ENCODE results near the gene FNDC11. TPM values are rescaled to one million over a fixed set of nuclear protein-coding genes. Genes with fewer than 3 reads are reported as not detected.

Gene FNDC11
- total RNA-seq, 4 donors from 2014 or later: not detected

DNA sequence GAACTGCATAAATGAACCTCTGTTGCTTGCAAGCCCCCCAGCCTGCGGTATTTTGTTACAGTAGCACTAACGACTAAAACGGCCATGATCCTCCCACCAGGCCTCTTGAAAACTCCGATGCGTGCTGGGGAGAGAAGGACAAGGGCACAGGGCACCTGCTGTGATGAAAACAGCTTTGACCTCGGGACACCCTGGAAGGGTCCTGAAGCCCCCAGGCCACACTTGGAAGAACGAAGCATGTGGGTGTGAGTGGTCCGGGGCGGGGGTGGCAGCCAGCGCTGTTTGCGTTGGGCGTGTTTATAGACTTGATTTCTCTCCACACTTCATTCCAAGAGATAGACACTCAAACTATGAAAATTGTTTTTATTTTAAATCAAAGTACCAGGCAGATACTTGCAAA is 33.3 kb downstream of the FNDC11 start:
- no peak overlapping the region for H3K27ac ChIP-seq
- H3K36me3 ChIP-seq: peaks cover 0 to 17% (median 4%) of the 10 kb centered on the region in 4 donors
- H3K4me1 ChIP-seq: no peaks in the 10 kb centered on the region
- in situ Hi-C loops (cut with MboI; ENCODE audit: low pct_ligation_motif_present in 1 of 4, low pct_unique_long_range_greater_than_20kb in 1 of 4, low sequenced_read_pairs in 3 of 4): no loop called here
- H3K4me3 ChIP-seq: no peak overlapping the region
- no peaks in the 10 kb centered on the region for H3K9me3 ChIP-seq
- no peak for DNase-seq
- intact Hi-C loops (cut with DNase I; ENCODE audit: low total_unique reads): no loop called here
- H3K27me3 ChIP-seq: no peaks in the 10 kb centered on the region
- 92 to 94% methylated on average over 4 to 12 of the region's 12 CpGs for WGBS, 2 donors (ENCODE audit: low coverage in 1 of 2)
- TF ChIP-seq POLR2AphosphoS5 (IDR thresholded peaks at IDR 0.05): no peak
- no peak for TF ChIP-seq POLR2A (IDR thresholded peaks at IDR 0.05)
- no peak for TF ChIP-seq EP300 (IDR thresholded peaks at IDR 0.05; ENCODE audit: low read depth)
- TF ChIP-seq CTCF (IDR thresholded peaks at IDR 0.05): no peak

- Histone ChIP-seq H3K27me3 (no peaks in the 10 kb centered on the region), H3K9me3 (no peaks in the 10 kb centered on the region), H3K4me3 (no peak overlapping the region), H3K36me3 (peaks cover 0 to 18% (median 4%) of the 10 kb centered on the region in 4 donors), H3K27ac (no peak overlapping the region), H3K4me1 (no peaks in the 10 kb centered on the region)
- 71 to 100% methylated on average over 1 to 19 of the region's 19 CpGs for WGBS, 2 donors (ENCODE audit: low coverage in 1 of 2)
- intact Hi-C loops (cut with DNase I; ENCODE audit: low total_unique reads): no loop called here
- in situ Hi-C loops (cut with MboI; ENCODE audit: low pct_ligation_motif_present in 1 of 4, low pct_unique_long_range_greater_than_20kb in 1 of 4, low sequenced_read_pairs in 3 of 4): no loop called here
- no peak for TF ChIP-seq EP300 (IDR thresholded peaks at IDR 0.05; ENCODE audit: low read depth)
- no peak for TF ChIP-seq CTCF (IDR thresholded peaks at IDR 0.05)
- no peak for TF ChIP-seq POLR2AphosphoS5 (IDR thresholded peaks at IDR 0.05)
- TF ChIP-seq POLR2A (IDR thresholded peaks at IDR 0.05): no peak
- no peak for DNase-seq
Measured at GRCh38 chr20:63587776-63588591, 34.0 kb downstream of the FNDC11 start.

DNA sequence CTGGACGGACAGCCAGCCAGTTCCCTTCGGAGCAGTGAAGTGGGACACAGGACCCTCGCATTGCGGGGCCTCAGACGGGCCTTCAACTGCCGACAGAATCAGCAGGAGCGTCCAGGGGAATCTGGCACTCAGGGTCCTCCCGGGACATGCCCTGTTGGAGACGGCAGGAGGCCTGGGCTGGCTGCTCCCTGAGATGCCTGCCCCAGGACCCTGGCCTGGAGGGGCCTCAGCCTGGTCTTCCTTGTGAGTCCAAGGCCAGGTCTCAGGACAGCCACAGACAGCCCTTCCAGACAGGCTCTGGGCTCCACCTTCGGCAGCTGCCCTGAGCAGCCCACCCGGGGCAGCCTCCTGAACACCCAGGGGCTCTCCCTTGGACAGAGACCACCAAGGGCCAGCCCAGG is 34.7 kb downstream of the FNDC11 start:
- Histone ChIP-seq H3K4me1 (no peaks in the 10 kb centered on the region), H3K4me3 (no peak overlapping the region), H3K27me3 (no peaks in the 10 kb centered on the region), H3K36me3 (peaks cover 0 to 18% (median 4%) of the 10 kb centered on the region in 4 donors), H3K9me3 (no peaks in the 10 kb centered on the region), H3K27ac (no peak overlapping the region)
- intact Hi-C loops (cut with DNase I; ENCODE audit: low total_unique reads): no loop called here
- in situ Hi-C loops (cut with MboI; ENCODE audit: low pct_ligation_motif_present in 1 of 4, low pct_unique_long_range_greater_than_20kb in 1 of 4, low sequenced_read_pairs in 3 of 4): no loop called here
- TF ChIP-seq POLR2AphosphoS5 (IDR thresholded peaks at IDR 0.05): no peak
- TF ChIP-seq POLR2A (IDR thresholded peaks at IDR 0.05): no peak
- no peak for TF ChIP-seq CTCF (IDR thresholded peaks at IDR 0.05)
- TF ChIP-seq EP300 (IDR thresholded peaks at IDR 0.05; ENCODE audit: low read depth): no peak
- WGBS, 2 donors (ENCODE audit: low coverage in 1 of 2): 84% methylated on average over 11 of the region's 11 CpGs; no CpG with 5 or more reads in 1 of the 2 donors
- no peak for DNase-seq

DNA sequence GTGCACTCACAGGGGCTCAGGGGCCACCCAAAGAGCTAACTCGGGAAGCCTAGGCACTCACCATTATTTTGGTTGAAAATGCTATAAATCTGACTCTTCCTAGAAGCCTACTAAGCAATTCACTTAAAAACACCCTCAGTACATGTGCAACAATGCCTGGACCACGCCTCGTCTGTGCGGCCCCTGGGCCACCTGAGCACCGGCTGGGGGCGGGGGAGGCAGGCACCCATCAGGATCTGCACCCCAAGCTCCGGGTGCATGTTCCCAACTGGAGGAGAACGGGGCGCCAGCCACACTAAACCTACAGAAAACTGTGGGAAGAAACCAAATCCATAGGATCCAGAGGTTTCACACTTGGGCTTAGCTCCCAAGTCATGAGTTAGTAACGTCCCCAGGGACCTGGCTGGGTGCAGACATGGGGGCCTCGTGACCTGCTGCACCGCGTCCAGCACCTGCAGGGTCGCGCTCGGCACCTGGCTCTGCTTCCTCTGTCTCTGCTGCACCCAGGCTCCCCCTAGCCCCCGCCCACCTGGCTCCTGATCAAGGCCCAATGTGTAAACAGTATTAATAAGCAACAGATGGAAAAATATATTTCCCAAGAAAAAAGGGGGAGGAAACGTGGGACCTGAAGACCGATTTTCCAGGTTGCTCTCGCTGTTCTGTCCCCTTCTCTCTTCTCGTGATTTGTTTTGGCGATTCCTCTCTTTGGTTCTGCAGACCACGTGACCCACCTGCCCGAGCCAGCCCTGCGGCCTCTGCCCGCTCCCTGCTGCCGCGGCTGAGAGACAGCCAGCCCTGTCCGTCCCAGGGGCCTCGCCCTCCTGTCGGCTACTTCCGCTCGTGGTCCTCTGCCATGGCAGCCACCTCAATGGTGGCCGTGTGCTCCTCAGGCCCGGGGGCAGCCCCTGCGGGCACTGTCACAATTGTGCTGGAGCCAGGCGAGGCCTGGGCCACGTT is 35.6 kb downstream of the FNDC11 start:
- 91 to 96% methylated on average over 12 to 35 of the region's 38 CpGs for WGBS, 2 donors (ENCODE audit: low coverage in 1 of 2)

More for the DNA sequence above, 35.6 kb downstream of the FNDC11 start:
- Histone ChIP-seq H3K27me3 (no peaks in the 10 kb centered on the region), H3K36me3 (peaks cover 0 to 18% (median 4%) of the 10 kb centered on the region in 4 donors), H3K4me1 (no peaks in the 10 kb centered on the region), H3K9me3 (no peaks in the 10 kb centered on the region), H3K27ac (no peak overlapping the region), H3K4me3 (no peak overlapping the region)
- intact Hi-C loops (cut with DNase I; ENCODE audit: low total_unique reads) (no loop called here), in situ Hi-C loops (cut with MboI; ENCODE audit: low pct_ligation_motif_present in 1 of 4, low pct_unique_long_range_greater_than_20kb in 1 of 4, low sequenced_read_pairs in 3 of 4) (no loop called here)
- TF ChIP-seq EP300 (IDR thresholded peaks at IDR 0.05; ENCODE audit: low read depth): no peak
- TF ChIP-seq POLR2A (IDR thresholded peaks at IDR 0.05): no peak
- no peak for TF ChIP-seq CTCF (IDR thresholded peaks at IDR 0.05)
- no peak for TF ChIP-seq POLR2AphosphoS5 (IDR thresholded peaks at IDR 0.05)
- DNase-seq: no peak

Measured in transverse colon (tissue), 4 donors.